ENCODE measurements around the gene PAQR5. TPM values are rescaled to one million over a fixed set of nuclear protein-coding genes. Genes with fewer than 3 reads are reported as not detected.
"Not testable (repeated sequence)": the region's sequence is repeated elsewhere in the genome, so short reads cannot be mapped to it uniquely, and the experiment has no call there.

The PAQR5 gene
- total RNA-seq, 2 donors from 2014 or later = 6.5 to 11.5 TPM

GRCh38 chr15:69325456-69325971, 26.8 kb downstream of the PAQR5 start:
- H3K9me3 ChIP-seq = no peaks in the 10 kb centered on the region
- 64 to 73% methylated on average over 7 of the region's 7 CpGs for WGBS, 2 donors
- TF ChIP-seq CTCF (IDR thresholded peaks at IDR 0.05) (no peak), POLR2A (IDR thresholded peaks at IDR 0.05) (no peak)
- peaks cover 10% of the 10 kb centered on the region for H3K4me1 ChIP-seq
- H3K27me3 ChIP-seq = no peaks in the 10 kb centered on the region
- H3K4me3 ChIP-seq = no peak overlapping the region
- DNase-seq (no peak), ATAC-seq (no peak)
- H3K36me3 ChIP-seq (replicated peaks in 1 of 2; ENCODE audit: insufficient read depth in 1 of 2, low read depth in 2 of 2) = no peaks in the 10 kb centered on the region
- intact Hi-C loops (cut with DNase I) = no loop called here
- no peak overlapping the region for H3K27ac ChIP-seq

- Histone ChIP-seq H3K9me3 (no peaks in the 10 kb centered on the region), H3K4me3 (no peak overlapping the region), H3K27ac (peak overlapping the region in 1 of 4 donors; percentile 31), H3K27me3 (no peaks in the 10 kb centered on the region), H3K4me1 (peaks cover 10% of the 10 kb centered on the region), H3K36me3 (replicated peaks in 1 of 2; ENCODE audit: insufficient read depth in 1 of 2, low read depth in 2 of 2) (no peaks in the 10 kb centered on the region)
- no peak for TF ChIP-seq POLR2A (IDR thresholded peaks at IDR 0.05)
- no peak for TF ChIP-seq CTCF (IDR thresholded peaks at IDR 0.05)
- ATAC-seq (no peak), DNase-seq (no peak)
- 90 to 91% methylated on average over 1 of the region's 1 CpG for whole genome bisulfite sequencing, 2 donors
- intact Hi-C loops (cut with DNase I) = no loop called here
Observed at GRCh38 chr15:69328080-69328479, 29.4 kb downstream of the PAQR5 start.

GRCh38 chr15:69328739-69329138, 30.0 kb downstream of the PAQR5 start:
- WGBS, 2 donors = 66 to 75% methylated on average over 7 to 8 of the region's 8 CpGs
- peak overlapping the region in 1 of 4 donors; percentile 32 for H3K27ac ChIP-seq
- no peaks in the 10 kb centered on the region for H3K9me3 ChIP-seq
- TF ChIP-seq POLR2A (IDR thresholded peaks at IDR 0.05) (no peak), CTCF (IDR thresholded peaks at IDR 0.05) (no peak)
- no peaks in the 10 kb centered on the region for H3K36me3 ChIP-seq (replicated peaks in 1 of 2; ENCODE audit: insufficient read depth in 1 of 2, low read depth in 2 of 2)
- peak in 2 of 4 donors; percentile 17 to 34 for DNase-seq
- H3K4me3 ChIP-seq = no peak overlapping the region
- intact Hi-C loops (cut with DNase I) = no loop called here
- peaks cover 10% of the 10 kb centered on the region for H3K4me1 ChIP-seq
- no peak for ATAC-seq
- no peaks in the 10 kb centered on the region for H3K27me3 ChIP-seq

GRCh38 chr15:69337138-69337537, 38.4 kb downstream of the PAQR5 start:
- Histone ChIP-seq H3K36me3 (replicated peaks in 1 of 2; ENCODE audit: insufficient read depth in 1 of 2, low read depth in 2 of 2) (no peaks in the 10 kb centered on the region), H3K27ac (no peak overlapping the region), H3K4me1 (no peaks in the 10 kb centered on the region), H3K9me3 (no peaks in the 10 kb centered on the region), H3K27me3 (no peaks in the 10 kb centered on the region), H3K4me3 (no peak overlapping the region)
- TF ChIP-seq CTCF (IDR thresholded peaks at IDR 0.05) = no peak
- TF ChIP-seq POLR2A (IDR thresholded peaks at IDR 0.05) = no peak
- DNase-seq (no peak), ATAC-seq (no peak)
- intact Hi-C loops (cut with DNase I) = no loop called here
- WGBS, 2 donors = 64 to 80% methylated on average over 1 of the region's 1 CpG

- no peaks in the 10 kb centered on the region for H3K4me1 ChIP-seq
- intact Hi-C loops (cut with DNase I) = no loop called here
- no peak for DNase-seq
- TF ChIP-seq POLR2A (IDR thresholded peaks at IDR 0.05) = no peak
- TF ChIP-seq CTCF (IDR thresholded peaks at IDR 0.05) = no peak
- H3K9me3 ChIP-seq = no peaks in the 10 kb centered on the region
- no peak overlapping the region for H3K4me3 ChIP-seq
- no peaks in the 10 kb centered on the region for H3K27me3 ChIP-seq
- WGBS, 2 donors = 86 to 89% methylated on average over 7 to 8 of the region's 8 CpGs
- ATAC-seq = no peak
- H3K27ac ChIP-seq = no peak overlapping the region
- no peaks in the 10 kb centered on the region for H3K36me3 ChIP-seq (replicated peaks in 1 of 2; ENCODE audit: insufficient read depth in 1 of 2, low read depth in 2 of 2)
Observed at GRCh38 chr15:69338535-69339213, 40.0 kb downstream of the PAQR5 start.

- H3K27me3 ChIP-seq; H3K9me3 ChIP-seq; H3K4me1 ChIP-seq; H3K4me3 ChIP-seq; H3K27ac ChIP-seq; intact Hi-C loops (cut with DNase I); DNase-seq; ATAC-seq; H3K36me3 ChIP-seq (replicated peaks in 1 of 2; ENCODE audit: insufficient read depth in 1 of 2, low read depth in 2 of 2): not testable (repeated sequence)
- WGBS, 2 donors = 86 to 88% methylated on average over 6 of the region's 6 CpGs
Observed at GRCh38 chr15:69339214-69339543, 40.5 kb downstream of the PAQR5 start.

All from body of pancreas (tissue), 4 donors.